Measurements from ENCODE around the gene PROC.

PROC gene

GRCh38 chr2:127384529-127384928, 33.7 kb upstream of the PROC start:
- Histone ChIP-seq H3K36me3 (ENCODE audit: control insufficient read depth in 1 of 2, insufficient read depth in 2 of 2, low read length in 2 of 2) (peaks cover 0 to 3% of the 10 kb centered on the region in 2 donors), H3K27ac (ENCODE audit: low read depth, low read length) (no peak overlapping the region), H3K27me3 (ENCODE audit: control insufficient read depth in 1 of 2, insufficient read depth in 2 of 2, low read length in 2 of 2) (no peaks in the 10 kb centered on the region), H3K4me1 (ENCODE audit: control insufficient read depth in 1 of 2, insufficient read depth in 2 of 2, low read length in 2 of 2) (peaks cover 12 to 32% of the 10 kb centered on the region in 2 donors), H3K9me3 (ENCODE audit: control insufficient read depth in 1 of 2, low read length in 2 of 2) (no peaks in the 10 kb centered on the region), H3K9ac (ENCODE audit: low read depth in 1 of 2, low read length in 2 of 2) (no peak overlapping the region), H3K4me3 (ENCODE audit: low read depth in 1 of 2, low read length in 2 of 2) (no peak overlapping the region)

DNA sequence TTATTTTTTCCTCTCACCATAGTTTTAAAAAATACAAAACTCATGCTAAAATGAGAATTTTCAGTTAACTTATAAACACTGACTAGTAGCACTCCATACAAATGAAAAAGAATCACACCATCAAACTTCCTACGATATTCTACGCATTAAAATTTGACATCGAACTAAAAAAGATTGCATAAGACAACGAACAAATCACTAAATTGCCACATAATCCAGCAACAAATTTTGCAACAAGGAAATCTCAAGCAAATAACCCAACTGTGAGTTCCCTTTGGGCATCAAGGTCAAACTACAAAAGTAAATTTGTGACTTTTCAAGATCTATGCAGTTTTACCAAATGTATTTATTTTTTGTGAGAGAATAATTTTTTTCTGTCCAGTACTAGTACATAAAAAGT, 32.0 kb upstream of the PROC start:
- Histone ChIP-seq H3K9me3 (ENCODE audit: control insufficient read depth in 1 of 2, low read length in 2 of 2) (no peaks in the 10 kb centered on the region), H3K27ac (ENCODE audit: low read depth, low read length) (no peak overlapping the region), H3K4me3 (ENCODE audit: low read depth in 1 of 2, low read length in 2 of 2) (peak overlapping the region; percentile 74 to 94), H3K9ac (ENCODE audit: low read depth in 1 of 2, low read length in 2 of 2) (peak overlapping the region; percentile 19 to 36), H3K27me3 (ENCODE audit: control insufficient read depth in 1 of 2, insufficient read depth in 2 of 2, low read length in 2 of 2) (no peaks in the 10 kb centered on the region), H3K36me3 (ENCODE audit: control insufficient read depth in 1 of 2, insufficient read depth in 2 of 2, low read length in 2 of 2) (peaks cover 0 to 3% of the 10 kb centered on the region in 2 donors), H3K4me1 (ENCODE audit: control insufficient read depth in 1 of 2, insufficient read depth in 2 of 2, low read length in 2 of 2) (peaks cover 19 to 40% of the 10 kb centered on the region in 2 donors)

- Histone ChIP-seq H3K9me3 (ENCODE audit: control insufficient read depth in 1 of 2, low read length in 2 of 2) (no peaks in the 10 kb centered on the region), H3K27me3 (ENCODE audit: control insufficient read depth in 1 of 2, insufficient read depth in 2 of 2, low read length in 2 of 2) (no peaks in the 10 kb centered on the region), H3K27ac (ENCODE audit: low read depth, low read length) (peak overlapping the region; percentile 100), H3K9ac (ENCODE audit: low read depth in 1 of 2, low read length in 2 of 2) (peak overlapping the region; percentile 72 to 83), H3K4me1 (ENCODE audit: control insufficient read depth in 1 of 2, insufficient read depth in 2 of 2, low read length in 2 of 2) (peaks cover 19 to 37% of the 10 kb centered on the region in 2 donors), H3K36me3 (ENCODE audit: control insufficient read depth in 1 of 2, insufficient read depth in 2 of 2, low read length in 2 of 2) (peaks cover 0 to 3% of the 10 kb centered on the region in 2 donors), H3K4me3 (ENCODE audit: low read depth in 1 of 2, low read length in 2 of 2) (peak overlapping the region; percentile 74 to 94)
Observed at GRCh38 chr2:127386764-127387654, 31.2 kb upstream of the PROC start.

GRCh38 chr2:127387655-127388422, 30.4 kb upstream of the PROC start, which contains the start of gene MAP3K2:
Gene MAP3K2, minus strand, starts transcription at chr2:127387975. Its CDS starts 44,846 bp downstream, at chr2:127343129.
- peak within 1 kb of the TSS; percentile 100 for H3K27ac ChIP-seq (ENCODE audit: low read depth, low read length)
- H3K9ac ChIP-seq (ENCODE audit: low read depth in 1 of 2, low read length in 2 of 2), result peak within 1 kb of the TSS; percentile 84 to 96
- H3K27me3 ChIP-seq (ENCODE audit: control insufficient read depth in 1 of 2, insufficient read depth in 2 of 2, low read length in 2 of 2), result no peaks in the 10 kb centered on the region
- peak within 1 kb of the TSS; percentile 74 to 94 for H3K4me3 ChIP-seq (ENCODE audit: low read depth in 1 of 2, low read length in 2 of 2)
- H3K4me1 ChIP-seq (ENCODE audit: control insufficient read depth in 1 of 2, insufficient read depth in 2 of 2, low read length in 2 of 2), result peaks cover 19 to 37% of the 10 kb centered on the region in 2 donors
- H3K36me3 ChIP-seq (ENCODE audit: control insufficient read depth in 1 of 2, insufficient read depth in 2 of 2, low read length in 2 of 2), result peaks cover 0 to 3% of the 10 kb centered on the region in 2 donors
- H3K9me3 ChIP-seq (ENCODE audit: control insufficient read depth in 1 of 2, low read length in 2 of 2), result no peaks in the 10 kb centered on the region

DNA sequence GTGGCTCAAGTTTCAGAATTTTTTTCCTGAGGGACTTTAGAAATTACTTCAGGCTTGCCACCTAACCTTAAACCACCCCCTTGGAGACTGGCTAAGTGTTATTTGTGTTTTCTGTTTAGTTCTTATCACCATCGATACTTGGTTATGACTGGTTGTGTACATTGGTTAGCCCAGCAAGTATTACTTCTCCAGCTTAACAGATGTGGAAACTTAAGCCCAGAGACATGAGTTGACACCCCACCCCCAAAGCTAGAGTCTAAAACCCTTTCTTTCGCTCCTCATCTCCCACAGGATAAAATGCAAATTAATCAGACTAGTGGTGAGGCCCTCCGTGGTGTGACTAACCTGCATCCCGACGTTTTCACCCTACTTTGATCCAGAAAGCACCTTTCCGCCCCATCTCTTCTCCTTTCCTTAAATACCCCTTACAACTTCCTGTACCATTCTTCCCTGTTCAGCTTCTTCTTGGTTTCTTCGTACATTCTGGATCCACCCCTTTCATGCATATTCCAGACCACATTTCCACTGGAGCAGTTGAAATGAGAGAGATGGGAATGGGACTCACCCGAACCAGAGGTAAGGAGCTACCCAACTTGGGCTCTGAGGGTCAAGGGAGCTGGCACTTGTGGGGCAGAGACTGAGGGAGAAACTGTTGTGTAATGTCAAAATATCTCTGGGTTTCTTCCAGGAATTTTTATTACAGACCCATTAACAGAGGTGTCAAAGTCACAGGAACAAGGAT, 29.6 kb upstream of the PROC start:
- Histone ChIP-seq H3K27me3 (ENCODE audit: control insufficient read depth in 1 of 2, insufficient read depth in 2 of 2, low read length in 2 of 2) (no peaks in the 10 kb centered on the region), H3K9me3 (ENCODE audit: control insufficient read depth in 1 of 2, low read length in 2 of 2) (no peaks in the 10 kb centered on the region), H3K4me3 (ENCODE audit: low read depth in 1 of 2, low read length in 2 of 2) (peak overlapping the region; percentile 72 to 76), H3K4me1 (ENCODE audit: control insufficient read depth in 1 of 2, insufficient read depth in 2 of 2, low read length in 2 of 2) (peaks cover 19 to 37% of the 10 kb centered on the region in 2 donors), H3K27ac (ENCODE audit: low read depth, low read length) (peak overlapping the region; percentile 95), H3K9ac (ENCODE audit: low read depth in 1 of 2, low read length in 2 of 2) (peak overlapping the region; percentile 84 to 96), H3K36me3 (ENCODE audit: control insufficient read depth in 1 of 2, insufficient read depth in 2 of 2, low read length in 2 of 2) (no peaks in the 10 kb centered on the region)

GRCh38 chr2:127389778-127390435, 28.3 kb upstream of the PROC start:
- H3K9ac ChIP-seq (ENCODE audit: low read depth in 1 of 2, low read length in 2 of 2), result no peak overlapping the region
- H3K36me3 ChIP-seq (ENCODE audit: control insufficient read depth in 1 of 2, insufficient read depth in 2 of 2, low read length in 2 of 2), result no peaks in the 10 kb centered on the region
- no peaks in the 10 kb centered on the region for H3K9me3 ChIP-seq (ENCODE audit: control insufficient read depth in 1 of 2, low read length in 2 of 2)
- peaks cover 19 to 37% of the 10 kb centered on the region in 2 donors for H3K4me1 ChIP-seq (ENCODE audit: control insufficient read depth in 1 of 2, insufficient read depth in 2 of 2, low read length in 2 of 2)
- no peak overlapping the region for H3K27ac ChIP-seq (ENCODE audit: low read depth, low read length)
- no peak overlapping the region for H3K4me3 ChIP-seq (ENCODE audit: low read depth in 1 of 2, low read length in 2 of 2)
- no peaks in the 10 kb centered on the region for H3K27me3 ChIP-seq (ENCODE audit: control insufficient read depth in 1 of 2, insufficient read depth in 2 of 2, low read length in 2 of 2)

GRCh38 chr2:127392133-127392827, 25.9 kb upstream of the PROC start:
- Histone ChIP-seq H3K4me1 (ENCODE audit: control insufficient read depth in 1 of 2, insufficient read depth in 2 of 2, low read length in 2 of 2) (peaks cover 20 to 26% of the 10 kb centered on the region in 2 donors), H3K9me3 (ENCODE audit: control insufficient read depth in 1 of 2, low read length in 2 of 2) (no peaks in the 10 kb centered on the region), H3K27me3 (ENCODE audit: control insufficient read depth in 1 of 2, insufficient read depth in 2 of 2, low read length in 2 of 2) (no peaks in the 10 kb centered on the region), H3K4me3 (ENCODE audit: low read depth in 1 of 2, low read length in 2 of 2) (no peak overlapping the region), H3K27ac (ENCODE audit: low read depth, low read length) (no peak overlapping the region), H3K9ac (ENCODE audit: low read depth in 1 of 2, low read length in 2 of 2) (no peak overlapping the region), H3K36me3 (ENCODE audit: control insufficient read depth in 1 of 2, insufficient read depth in 2 of 2, low read length in 2 of 2) (no peaks in the 10 kb centered on the region)

DNA sequence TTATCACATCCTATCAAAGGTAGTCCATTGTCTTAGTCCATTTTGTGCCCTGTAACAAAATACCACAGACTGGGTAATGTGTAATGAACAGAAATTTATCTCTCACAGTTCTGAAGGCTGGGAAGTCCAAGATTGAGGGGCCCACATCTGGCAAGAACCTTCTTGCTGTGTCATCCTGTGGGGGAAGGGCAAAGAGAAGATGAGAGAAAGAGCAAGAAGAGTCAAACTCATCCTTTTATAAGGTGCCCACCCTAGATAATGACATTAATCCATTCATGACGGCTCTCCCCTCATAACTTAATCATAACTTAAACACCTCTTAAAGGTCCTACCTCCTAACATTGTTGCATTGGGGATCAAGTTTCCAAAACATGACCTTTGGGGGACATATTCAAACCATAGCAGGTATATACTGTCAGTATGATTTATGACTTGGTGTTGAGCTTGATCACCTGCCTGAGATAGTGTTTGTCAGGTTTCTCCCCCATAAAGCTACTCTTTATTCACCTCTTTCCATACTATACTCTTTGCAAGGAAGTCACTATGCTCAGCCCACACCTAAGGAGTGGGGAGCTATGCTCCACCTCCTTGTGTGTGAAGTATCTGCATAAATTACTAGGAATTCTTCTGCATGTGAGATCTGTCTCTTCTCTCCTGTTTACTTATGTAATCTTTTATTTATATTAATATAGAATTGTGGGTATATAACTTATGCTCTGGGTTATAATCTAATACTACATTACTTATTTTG, 25.2 kb upstream of the PROC start:
- Histone ChIP-seq H3K27ac (ENCODE audit: low read depth, low read length) (no peak overlapping the region), H3K4me3 (ENCODE audit: low read depth in 1 of 2, low read length in 2 of 2) (no peak overlapping the region), H3K9me3 (ENCODE audit: control insufficient read depth in 1 of 2, low read length in 2 of 2) (no peaks in the 10 kb centered on the region), H3K9ac (ENCODE audit: low read depth in 1 of 2, low read length in 2 of 2) (no peak overlapping the region), H3K27me3 (ENCODE audit: control insufficient read depth in 1 of 2, insufficient read depth in 2 of 2, low read length in 2 of 2) (no peaks in the 10 kb centered on the region), H3K36me3 (ENCODE audit: control insufficient read depth in 1 of 2, insufficient read depth in 2 of 2, low read length in 2 of 2) (no peaks in the 10 kb centered on the region), H3K4me1 (ENCODE audit: control insufficient read depth in 1 of 2, insufficient read depth in 2 of 2, low read length in 2 of 2) (peaks cover 27 to 33% of the 10 kb centered on the region in 2 donors)
